ENCODE data around the gene TMEM259. TPM values are rescaled to one million over a fixed set of nuclear protein-coding genes. Genes with fewer than 3 reads are reported as not detected.
A peak's percentile ranks its signal among the peaks of the same experiment; 100 is the strongest.
"Not testable (repeated sequence)": the region's sequence is repeated elsewhere in the genome, so short reads cannot be mapped to it uniquely, and the experiment has no call there.

The TMEM259 gene
- total RNA-seq, 1 donor from 2014 or later, result 72.3 TPM

DNA sequence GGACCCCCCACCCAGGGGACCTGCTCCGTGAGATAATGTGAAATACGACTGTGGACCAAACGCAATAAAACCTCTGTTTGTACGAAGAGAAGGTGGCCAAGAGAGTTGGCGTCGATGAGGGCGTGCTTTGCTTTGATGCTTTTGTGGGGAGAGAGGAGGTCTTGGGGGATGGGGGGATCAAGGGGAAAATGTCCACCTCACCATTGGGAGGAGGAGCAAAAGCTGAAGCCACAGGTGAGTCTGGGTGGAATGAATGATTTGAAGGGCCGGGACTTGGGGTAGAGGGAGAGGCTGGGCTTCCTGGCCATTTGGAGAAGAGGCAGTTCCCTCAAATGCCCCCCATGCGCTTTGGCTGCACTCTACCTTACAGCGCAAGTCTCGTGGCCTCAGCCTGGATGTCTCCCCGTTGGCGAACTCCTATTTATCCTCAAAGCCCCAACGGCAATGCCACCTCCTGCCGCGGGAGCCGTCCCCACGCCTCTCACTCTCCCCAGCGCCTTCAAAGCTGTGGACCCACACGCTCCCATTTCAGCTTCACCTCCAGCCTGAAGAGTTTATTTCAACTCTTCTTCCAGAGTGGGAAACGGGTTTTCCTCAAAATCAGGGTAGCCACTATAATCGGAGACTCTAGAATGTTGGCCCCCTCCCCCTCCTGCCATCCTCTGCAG is 18.2 kb upstream of the TMEM259 start:
- ATAC-seq, result no peak

DNA sequence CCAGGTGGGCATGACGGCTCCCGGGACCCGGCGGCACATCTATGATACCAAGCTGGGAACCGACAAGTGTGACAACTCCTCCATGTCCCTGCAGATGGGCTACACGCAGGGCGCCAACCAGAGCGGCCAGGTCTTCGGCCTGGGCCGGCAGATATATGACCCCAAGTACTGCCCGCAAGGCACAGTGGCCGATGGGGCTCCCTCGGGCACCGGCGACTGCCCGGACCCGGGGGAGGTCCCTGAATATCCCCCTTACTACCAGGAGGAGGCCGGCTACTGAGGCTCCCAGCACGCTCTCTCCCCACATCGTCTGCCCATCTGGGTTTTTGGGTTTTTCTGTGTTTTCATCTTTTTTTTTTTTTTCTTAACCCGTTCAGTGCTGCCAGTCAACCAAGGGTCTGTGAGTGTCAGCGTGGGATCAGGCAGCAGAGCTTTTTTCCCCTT is 16.7 kb upstream of the TMEM259 start:
- no peak for ATAC-seq

DNA sequence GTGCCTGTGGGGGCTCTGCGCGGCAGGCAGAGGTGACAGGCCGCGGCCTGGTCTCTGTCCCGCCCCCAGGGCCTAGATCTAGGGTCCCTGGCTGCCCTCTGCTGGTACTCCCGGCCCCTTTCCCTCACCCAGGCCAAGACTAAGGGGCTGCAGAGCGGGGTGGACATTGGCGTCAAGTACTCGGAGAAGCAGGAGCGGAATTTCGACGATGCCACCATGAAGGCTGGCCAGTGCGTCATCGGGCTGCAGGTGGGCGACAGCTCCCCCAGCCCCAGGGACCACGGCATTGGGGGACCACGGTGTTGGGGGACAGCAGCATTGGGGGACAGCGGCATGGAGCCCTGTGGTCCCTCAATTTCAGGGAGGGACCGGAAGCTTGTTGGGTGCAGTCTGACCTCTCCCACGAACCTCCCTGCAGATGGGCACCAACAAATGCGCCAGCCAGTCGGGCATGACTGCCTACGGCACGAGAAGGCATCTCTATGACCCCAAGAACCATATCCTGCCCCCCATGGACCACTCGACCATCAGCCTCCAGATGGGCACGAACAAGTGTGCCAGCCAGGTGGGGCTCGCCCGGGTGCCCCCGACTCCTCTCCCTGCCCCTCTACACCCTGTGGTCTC is 15.2 kb upstream of the TMEM259 start:
- ATAC-seq, result no peak

DNA sequence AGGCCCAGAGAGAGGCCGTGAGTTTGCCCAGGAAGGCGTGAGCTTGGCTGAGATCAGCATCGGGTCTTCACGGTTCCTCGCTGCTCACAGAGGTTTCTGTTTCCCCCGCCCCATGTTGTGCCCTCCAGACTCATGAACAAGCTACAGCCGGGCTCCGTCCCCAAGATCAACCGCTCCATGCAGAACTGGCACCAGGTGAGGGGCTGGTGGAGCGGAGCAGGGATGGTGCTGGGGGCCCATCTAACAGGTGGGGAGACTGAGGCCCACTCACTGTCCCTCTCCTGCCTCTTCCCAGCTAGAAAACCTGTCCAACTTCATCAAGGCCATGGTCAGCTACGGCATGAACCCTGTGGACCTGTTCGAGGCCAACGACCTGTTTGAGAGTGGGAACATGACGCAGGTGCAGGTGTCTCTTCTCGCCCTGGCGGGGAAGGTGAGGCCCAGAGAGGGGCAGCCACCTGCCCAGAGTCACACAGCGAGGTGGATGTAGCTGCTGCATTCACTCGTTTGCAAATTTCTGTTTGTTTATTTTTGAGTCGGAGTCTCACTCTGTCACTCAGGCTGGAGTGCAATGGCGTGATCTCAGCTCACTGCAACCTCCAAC is 11.4 kb upstream of the TMEM259 start:
- no peak for ATAC-seq

DNA sequence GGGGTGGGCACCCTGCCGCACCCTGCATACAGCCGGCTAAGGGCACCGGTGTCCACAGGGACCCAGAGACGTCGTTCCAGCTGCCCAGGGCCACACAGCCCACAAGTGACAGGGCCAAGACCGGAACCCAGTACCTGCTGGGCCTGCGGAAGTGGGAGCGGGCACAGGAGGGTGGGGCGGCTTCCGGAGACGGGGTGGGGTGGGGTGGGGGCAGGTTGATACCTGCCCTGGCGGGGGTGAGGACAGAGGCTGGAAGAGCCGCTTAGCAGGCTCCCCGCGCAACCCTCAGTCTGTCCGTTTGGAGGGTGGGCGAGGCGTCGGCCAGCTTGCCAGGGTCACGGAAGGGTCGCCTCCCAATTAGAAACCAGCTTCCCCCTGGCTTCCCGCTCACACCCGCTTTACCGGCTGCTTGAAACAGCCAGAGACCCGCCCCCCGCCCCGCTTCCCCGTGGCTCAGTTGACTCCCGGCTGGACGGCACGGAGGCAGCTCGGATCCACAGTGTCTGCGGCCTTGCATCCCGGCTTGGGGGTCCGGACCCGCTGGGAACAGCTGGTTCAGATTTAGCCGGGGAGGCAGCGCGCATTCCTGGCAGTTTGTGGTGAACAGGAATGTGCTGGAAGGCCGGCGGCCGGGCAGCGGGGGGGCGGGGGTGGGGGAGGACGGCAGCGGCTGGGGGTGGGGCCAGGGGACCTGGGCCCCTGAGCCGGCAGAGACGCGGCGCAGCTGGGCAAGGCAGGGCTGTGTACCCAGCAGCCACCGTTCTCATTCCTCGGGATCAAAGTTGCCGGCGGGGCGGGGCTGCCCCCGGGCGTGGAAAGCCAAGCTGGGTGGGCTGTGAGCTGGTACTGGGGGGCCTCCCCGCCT is 7.4 kb upstream of the TMEM259 start:
- peak; percentile 83 for ATAC-seq

DNA sequence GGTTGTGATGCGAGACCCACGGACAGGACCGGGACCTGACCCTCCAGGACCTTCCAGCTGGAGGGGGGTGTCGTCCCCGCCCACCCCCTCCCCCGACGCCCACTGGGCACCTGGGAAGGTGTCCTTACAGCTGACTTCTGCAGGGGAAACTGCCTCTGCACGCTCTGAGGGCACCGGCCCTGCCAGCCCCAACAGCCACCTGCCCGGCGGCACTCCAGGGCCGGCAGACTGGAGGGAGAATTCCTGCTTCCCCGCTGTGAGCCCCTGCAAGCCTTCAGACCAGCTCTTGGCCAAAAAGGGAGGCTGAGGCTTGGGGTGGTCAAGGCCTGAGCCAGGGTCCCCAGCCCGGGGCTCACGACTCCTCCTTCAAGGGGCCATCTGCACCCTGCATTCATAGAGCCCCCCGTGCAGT is 6.7 kb upstream of the TMEM259 start:
- ATAC-seq, result peak; percentile 19

DNA sequence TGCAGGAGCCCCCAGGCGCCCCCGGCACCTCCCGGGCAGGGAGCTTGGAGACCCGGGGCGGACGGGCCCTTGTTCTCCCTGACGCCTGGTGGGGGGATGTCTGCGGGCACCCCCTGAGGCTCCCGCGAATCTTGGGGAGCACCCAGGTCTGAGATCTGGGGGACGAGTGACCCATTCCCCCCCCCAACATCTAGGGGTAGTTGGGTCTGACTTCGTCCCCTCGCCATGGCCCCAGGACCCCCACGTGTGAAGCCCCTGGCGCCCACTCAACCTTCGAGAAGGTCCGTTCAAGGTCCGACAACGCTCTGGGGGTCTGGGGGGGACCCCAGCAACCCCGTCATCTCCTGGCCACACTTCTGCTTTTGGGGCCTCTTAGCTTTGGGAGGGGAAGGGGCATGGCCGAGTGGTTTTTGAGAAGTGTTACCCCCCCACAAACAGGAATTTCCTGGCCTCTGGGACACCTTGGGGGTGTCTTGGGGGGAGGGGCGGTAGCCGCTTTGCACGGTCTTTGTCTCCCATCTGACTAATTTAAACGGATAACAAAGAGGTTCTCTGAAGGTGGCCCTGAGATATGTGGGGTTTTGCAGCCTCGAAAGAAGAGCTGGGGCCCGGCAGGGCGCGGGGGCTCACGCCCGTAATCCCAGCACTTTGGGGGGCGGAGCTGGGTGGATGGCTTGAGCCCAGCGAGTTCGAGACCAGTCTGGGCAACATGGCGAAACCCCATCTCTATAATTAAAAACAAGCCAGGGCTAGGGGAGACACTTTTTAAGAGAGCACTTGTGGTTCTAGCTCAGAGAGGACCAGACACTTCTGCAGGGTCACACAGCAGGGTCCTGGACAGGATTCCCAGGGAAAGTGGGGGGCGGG is 6.1 kb upstream of the TMEM259 start:
- ATAC-seq, result peak; percentile 3

DNA sequence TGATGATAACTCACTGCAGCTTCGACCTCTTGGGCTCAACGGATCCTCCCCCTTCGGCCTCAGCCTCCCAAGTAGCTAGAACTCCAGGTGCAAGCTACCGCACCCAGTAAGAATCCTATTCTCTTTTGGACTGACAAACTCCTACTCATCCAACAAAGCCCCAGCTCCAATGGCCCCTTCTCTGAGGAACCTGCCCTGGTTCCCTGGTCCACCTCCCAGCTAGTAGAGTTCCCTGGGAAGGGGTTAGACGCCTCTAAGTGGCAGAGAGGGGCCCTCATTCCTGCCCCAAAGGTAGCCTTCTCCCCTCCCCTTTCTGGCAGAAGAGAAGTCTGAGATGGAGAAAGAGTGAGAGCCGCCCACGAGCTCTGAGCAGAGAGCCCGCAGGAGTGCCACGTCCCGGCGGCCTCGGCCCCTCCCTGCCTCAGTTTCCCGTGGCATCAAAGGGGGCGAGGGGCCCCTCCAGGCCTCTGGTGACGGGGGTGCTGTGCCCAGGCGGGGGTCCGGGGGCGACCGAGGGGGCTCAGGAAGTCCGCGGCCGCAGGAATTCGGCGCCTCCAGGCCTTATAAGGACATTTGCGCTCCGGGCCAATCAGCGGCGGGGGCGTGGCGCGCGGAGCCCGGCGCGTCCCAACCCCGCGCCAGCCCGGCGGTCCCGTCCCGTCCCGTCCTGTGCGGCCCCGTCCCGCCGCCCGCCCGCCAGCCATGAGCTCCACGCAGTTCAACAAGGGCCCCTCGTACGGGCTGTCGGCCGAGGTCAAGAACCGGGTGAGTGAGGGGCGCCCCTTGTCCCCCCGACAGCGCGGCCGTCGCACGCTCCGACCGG is 5.2 kb upstream of the TMEM259 start, which contains the start of gene CNN2:
CNN2 (plus strand) TSS at position 649 of the 823 bp plus-strand sequence; CDS start at position 703, 54 bp downstream.
- peak; percentile 69 for ATAC-seq

DNA sequence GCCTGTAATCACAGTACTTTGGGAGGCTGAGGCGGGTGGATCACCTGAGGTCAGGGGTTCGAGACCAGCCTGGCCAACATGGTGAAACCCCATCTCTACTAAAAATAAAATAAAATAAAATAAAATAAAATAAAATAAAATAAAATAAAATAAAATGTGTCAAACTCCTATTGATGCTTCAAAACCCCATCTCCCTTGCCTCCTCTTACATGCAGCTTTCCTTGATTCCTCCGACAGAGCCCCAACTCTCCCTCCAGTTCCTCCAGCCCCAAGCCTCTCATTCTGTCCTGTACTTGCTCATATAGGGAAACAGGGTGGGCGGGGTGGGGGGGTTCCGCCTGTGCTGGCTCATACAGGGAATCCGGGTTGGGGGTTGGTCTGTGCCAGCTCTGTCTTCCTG is 4.2 kb upstream of the TMEM259 start:
- ATAC-seq, result not testable (repeated sequence)

DNA sequence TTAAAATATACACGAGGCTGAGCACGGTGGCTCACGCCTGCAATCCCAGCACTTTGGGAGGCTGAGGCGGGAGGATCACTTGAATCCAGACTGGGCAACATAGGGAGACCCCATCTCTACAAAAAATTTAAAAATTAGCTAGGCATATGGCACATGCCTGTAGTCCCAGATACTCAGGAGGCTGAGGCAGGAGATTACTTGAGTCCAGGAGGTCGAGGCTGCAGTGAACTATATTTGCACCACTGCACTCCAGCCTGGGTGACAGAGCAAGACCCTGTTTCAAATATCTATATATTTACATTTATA is 2.9 kb upstream of the TMEM259 start:
- ATAC-seq, result not testable (repeated sequence)

DNA sequence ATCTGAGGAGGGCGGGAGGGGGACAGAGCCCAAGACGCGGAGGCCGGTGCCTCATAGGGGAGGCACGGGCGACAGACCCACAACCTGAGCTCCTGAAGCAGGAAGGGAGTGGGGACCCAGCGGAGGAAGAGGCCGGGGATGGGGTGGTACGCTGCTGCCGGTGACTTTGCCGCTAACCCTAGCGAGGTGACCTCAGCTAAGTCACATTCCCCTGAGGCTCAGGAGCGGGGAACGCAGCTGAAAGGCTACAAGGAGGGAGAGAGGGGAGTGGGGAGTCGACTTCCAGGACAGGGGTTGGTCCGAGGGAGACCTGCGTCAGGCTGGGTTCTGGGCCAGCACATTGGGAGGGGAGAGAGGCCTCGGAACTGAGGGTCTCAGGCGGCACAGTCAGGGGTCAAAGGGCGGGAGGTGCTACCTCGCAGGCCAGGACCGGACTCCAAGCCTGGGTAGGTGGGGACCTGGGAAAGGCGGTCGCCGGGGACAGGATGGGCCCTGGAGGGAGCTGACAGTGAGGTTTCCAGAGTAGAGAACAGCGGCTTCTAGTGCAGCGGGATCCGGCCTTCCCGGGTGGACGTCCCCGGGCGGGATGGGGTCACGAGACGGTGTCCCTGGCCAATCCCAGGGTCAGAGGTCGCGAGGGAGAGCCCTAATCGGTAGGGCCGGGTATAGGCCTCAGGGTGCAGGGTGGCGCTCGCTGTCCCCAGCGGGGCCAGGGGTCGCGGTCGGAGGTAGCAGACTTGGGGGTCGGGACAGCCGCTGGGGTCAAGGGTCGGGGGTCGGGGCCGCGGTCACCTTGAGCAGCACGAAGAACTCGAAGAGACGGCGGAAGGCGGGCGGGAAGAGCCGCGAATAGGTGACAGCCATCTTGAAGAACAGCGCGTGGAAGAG is 699 bp downstream of the TMEM259 start:
- ATAC-seq, result no peak

DNA sequence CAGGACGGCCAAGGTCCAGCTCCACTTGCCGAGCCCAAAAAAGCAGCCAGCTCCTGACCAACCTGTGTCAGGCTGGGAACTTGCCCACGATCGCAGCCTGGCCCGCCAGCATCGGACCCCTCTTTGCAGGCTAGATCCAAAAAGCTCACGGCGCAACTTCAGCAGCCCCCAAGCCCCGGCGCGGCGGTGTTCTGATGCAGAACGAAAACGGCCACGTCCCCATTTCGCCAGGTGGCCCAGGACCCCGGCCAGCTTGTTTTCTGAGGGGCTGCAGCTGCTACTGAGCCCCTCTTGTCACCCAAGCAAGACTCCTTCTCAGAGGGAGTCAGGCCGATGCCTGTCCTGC is 1.3 kb downstream of the TMEM259 start:
- ATAC-seq, result no peak

DNA sequence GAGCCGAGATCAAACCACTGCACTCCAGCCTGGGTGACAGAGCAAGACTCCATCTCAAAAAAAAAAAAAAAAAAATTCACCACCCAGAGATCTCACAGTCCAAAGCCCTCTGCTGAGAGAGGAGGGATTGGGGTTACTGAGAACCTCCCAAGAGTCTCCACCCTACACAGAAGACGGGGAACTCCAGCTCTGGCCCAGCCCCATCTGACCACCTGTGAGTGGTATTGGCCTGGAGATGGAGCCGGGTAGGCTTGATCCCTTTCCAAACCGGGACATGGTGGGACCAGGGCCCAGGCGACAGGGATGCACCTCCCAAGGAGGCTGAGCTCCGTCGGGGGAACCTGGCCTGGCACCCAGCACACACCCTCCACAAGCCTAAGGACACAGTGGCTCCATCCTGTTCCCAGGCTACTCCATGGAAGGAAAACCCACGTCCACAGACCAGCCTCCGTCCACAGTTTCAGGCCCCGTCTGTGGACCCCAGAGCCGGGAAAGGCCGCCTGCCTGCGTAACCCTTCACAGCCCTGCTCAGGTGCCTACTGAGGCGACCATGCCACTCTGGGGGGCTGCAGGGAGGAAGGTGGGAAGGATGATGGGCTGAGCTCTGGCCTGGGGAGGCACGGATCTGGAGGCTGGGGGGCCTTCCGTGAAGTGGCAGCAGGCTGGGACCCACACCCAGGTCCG is 1.8 kb downstream of the TMEM259 start:
- ATAC-seq, result no peak

DNA sequence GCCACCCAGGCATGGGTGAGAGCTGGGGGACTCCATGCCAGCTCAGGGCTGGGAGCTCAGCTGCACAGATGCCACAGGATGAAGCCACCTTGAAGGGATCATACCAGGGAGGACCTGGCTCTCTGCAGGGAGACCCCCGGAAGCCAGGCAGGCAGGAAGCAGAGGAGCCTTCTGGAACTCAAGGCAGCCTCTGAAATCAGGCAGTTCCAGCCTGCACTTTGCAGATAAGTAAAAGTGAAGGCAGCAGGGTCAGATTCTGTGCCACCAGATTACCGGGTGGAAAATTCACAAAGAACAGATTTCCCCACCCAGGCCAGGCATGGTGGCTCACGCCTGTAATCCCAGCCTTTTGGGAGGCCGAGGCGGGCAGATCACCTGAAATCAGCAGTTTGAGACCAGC is 2.5 kb downstream of the TMEM259 start:
- ATAC-seq, result no peak

DNA sequence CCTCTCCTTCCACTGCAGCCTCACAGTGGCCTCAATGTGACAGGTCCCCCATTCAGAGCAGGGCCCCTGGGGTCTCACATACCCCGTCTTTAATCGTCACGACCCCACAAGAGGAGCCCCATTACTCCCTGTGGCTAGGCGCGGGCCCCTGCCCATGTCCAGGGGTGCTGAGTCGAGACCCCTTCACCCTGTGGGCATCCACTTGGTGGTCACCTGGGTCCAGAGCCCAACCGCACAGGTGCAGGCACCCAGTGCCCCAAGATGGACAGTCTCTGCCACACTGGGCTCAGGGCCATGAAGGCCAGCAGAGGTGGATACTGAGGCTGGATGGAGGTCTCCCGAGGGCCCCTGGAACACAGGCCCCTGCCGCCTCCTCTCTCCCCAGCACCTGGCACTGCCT is 3.0 kb downstream of the TMEM259 start:
- no peak for ATAC-seq

DNA sequence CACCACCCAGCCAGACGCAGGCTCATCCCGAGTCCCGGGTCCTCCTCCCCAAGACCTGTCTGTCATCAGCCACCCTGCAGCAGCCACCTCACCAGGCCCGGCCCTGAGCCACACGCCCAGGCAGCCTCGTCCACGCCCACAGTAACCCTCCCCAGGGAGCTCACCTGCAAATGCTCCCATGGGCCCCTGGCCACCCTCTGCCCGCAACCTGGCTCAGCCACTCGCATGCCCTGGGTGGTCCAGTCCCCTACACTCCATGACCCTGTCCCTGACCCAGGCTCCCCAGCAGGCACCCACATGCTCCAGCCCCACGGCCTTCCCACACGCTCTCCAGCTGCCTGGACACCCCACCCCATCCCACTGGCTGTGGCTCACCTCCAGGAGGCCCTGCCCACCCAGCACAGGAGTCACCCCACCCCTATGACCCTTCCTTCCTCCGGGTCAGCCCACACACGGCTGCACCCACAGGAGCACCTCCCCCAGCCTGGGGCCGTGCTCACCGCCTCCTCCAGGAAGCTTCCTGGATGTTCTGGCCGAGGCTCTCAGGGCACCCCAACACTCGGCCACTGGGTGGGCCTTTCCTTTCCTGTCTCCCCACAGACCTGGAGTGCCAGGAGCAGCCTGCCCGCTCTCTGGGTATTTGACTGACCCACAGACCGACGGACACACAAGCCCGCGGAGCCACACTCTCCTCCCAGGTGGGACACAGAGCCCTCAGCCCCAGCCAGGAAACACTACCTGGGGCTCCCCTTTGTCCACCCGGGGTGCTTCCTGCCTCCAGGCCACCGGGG is 3.6 kb downstream of the TMEM259 start:
- ATAC-seq, result peak; percentile 57

DNA sequence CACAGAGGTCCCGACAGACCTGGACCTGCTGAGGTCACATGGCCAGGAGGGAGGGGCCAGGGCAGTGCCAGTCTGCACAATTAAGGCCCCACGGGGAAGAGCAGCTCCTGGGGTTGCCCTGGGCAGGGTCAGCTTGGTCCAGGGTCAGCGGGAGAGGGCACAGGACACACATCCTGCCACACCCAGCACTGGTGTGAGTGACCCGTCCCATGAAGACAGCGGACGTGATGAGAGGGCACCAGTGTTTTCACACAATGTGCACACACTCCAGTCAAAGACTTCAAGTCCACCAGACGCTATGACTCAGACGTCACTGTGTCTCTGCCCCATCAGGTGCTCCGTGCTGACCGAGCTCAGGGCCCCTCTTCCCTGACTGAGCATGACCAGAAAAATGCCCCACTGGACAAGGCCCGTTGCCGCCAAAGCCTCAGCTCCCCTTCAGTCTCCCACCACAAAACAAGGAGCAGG is 4.2 kb downstream of the TMEM259 start:
- peak; percentile 42 for ATAC-seq

DNA sequence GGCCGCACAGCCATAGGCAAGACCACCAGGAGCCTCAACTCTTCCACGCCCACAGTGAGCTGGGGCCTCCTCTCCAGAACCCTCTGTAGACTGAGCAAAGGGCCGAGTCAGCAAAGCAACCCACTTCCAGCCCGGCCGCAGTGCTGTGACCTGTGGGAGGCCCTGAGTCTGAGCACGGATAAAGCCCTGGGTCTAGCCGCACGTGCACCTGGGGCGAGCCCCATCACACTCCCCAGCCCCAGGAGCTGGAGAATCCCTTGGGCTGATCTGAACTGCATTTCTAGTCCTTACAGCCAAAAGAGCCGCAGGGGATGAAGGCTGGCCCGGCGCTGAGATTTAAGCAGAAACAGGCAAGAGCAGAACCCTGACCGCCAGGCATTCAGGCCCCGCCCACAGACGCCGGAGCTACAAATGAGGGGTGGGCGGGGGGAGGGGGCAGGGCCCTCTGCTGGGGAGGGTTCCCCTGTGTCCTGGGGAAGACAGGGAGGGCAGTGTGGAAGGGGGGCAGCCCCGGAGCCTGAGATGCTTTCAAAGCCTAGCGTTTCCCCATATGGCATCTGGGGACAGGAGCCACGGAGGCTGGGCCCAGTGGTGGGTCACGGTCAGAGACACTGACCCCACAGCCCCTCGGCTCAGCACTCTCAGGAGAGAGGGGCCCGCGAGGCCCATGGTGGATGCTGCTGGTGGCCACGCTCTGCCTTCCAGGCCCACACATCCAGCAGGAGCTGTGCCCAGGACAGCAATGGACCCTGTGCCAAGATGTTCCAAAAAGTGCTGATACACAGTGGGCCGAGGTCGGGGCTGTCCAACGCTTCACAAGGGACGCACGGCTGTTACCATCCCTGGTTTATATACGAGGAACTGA is 4.9 kb downstream of the TMEM259 start:
- no peak for ATAC-seq
